H54 (cell line): ENCODE data around the gene ACTR6.

ENCODE experiments used
- DNase-seq: peaks from one replicate; pipeline ENCODE4 v3.0.0; 2011; ENCODE audit warnings: low spot score, mixed read lengths; ENCODE audit not compliant: insufficient read length
- FAIRE-seq: peaks from 3 replicates; lab custom pipeline; 2011; peaks lifted over from hg19 to GRCh38; lab: Jason Lieb, UNC
- POLR2A ChIP-seq: IDR thresholded peaks from 2 replicates; pipeline ENCODE4 v1.6.1; 2011; ENCODE audit warnings: low read depth, mild to moderate bottlenecking, low read length

The ACTR6 gene

GRCh38 chr12:100200463-100201181 is at the start of gene ACTR6:
ACTR6 (plus strand) TSS chr12:100200815; CDS start chr12:100200852, 37 bp downstream.
- TF ChIP-seq POLR2A, result peak; percentile 59
- DNase-seq, result peak; percentile 69
- peak; percentile 91 for FAIRE-seq

- no peak for TF ChIP-seq POLR2A
- DNase-seq, result no peak
- no peak for FAIRE-seq
Observed at GRCh38 chr12:100151769-100152168, 48.8 kb upstream of the ACTR6 start.

GRCh38 chr12:100153131-100153530 is 47.5 kb upstream of the ACTR6 start:
- TF ChIP-seq POLR2A, result no peak
- DNase-seq (no peak), FAIRE-seq (no peak)

- no peak for TF ChIP-seq POLR2A
- no peak for FAIRE-seq
- DNase-seq, result peak; percentile 35
Observed at GRCh38 chr12:100154474-100155247, 46.0 kb upstream of the ACTR6 start.

- TF ChIP-seq POLR2A, result no peak
- FAIRE-seq (no peak), DNase-seq (no peak)
Observed at GRCh38 chr12:100156731-100157426, 43.7 kb upstream of the ACTR6 start.

- DNase-seq, result no peak
- FAIRE-seq, result no peak
- no peak for TF ChIP-seq POLR2A
Observed at GRCh38 chr12:100157427-100157821, 43.2 kb upstream of the ACTR6 start.

GRCh38 chr12:100158535-100158934 is 42.1 kb upstream of the ACTR6 start:
- no peak for TF ChIP-seq POLR2A
- FAIRE-seq (no peak), DNase-seq (no peak)

- DNase-seq, result no peak
- no peak for FAIRE-seq
- no peak for TF ChIP-seq POLR2A
Observed at GRCh38 chr12:100159391-100160104, 41.1 kb upstream of the ACTR6 start.

GRCh38 chr12:100163416-100164152 is 37.0 kb upstream of the ACTR6 start:
- FAIRE-seq (peak; percentile 78), DNase-seq (peak; percentile 93)
- no peak for TF ChIP-seq POLR2A

GRCh38 chr12:100164153-100164704 is 36.4 kb upstream of the ACTR6 start:
- FAIRE-seq (no peak), DNase-seq (no peak)
- TF ChIP-seq POLR2A, result no peak

GRCh38 chr12:100165356-100165755 is 35.3 kb upstream of the ACTR6 start:
- TF ChIP-seq POLR2A, result no peak
- FAIRE-seq, result no peak
- DNase-seq, result no peak

- no peak for DNase-seq
- FAIRE-seq, result no peak
- no peak for TF ChIP-seq POLR2A
Observed at GRCh38 chr12:100166232-100166631, 34.4 kb upstream of the ACTR6 start.
